MM.1S (cell line): Measurements from ENCODE around the gene SETDB2.

Experiments
- DNase-seq: peaks from one replicate; pipeline ENCODE4 v3.0.0-alpha.2; 2015
- H2AFZ ChIP-seq: fragments of 300-600 bp; sonication (generic); 2 replicates; pipeline ENCODE4 v1.6.0; 2016; ENCODE audit warnings: antibody characterized with exemption, low read length
- H3F3A ChIP-seq: fragments of 300-600 bp; sonication (generic); 2 replicates; pipeline ENCODE4 v1.6.1; 2016; ENCODE audit warnings: mild to moderate bottlenecking, antibody characterized with exemption, low read length, moderate library complexity, mixed read lengths; ENCODE audit not compliant: insufficient read depth
- H3K27ac ChIP-seq: fragments of 300-600 bp; sonication (generic); 2 replicates; pipeline ENCODE4 v1.5.1; 2016; ENCODE audit warnings: mild to moderate bottlenecking, low read length
- H3K27me3 ChIP-seq: fragments of 300-600 bp; sonication (generic); replicated peaks from 2 replicates; pipeline ENCODE4 v1.6.0; 2016; ENCODE audit warnings: low read length; ENCODE audit not compliant: insufficient read depth
- H3K36me3 ChIP-seq: fragments of 300-600 bp; sonication (generic); replicated peaks from 2 replicates; pipeline ENCODE4 v1.6.1; 2016; ENCODE audit warnings: mild to moderate bottlenecking, low read length, mixed read lengths; ENCODE audit not compliant: insufficient read depth
- H3K4me1 ChIP-seq: fragments of 300-600 bp; sonication (generic); 2 replicates; pipeline ENCODE4 v1.6.1; 2016; ENCODE audit warnings: low read length, mixed read lengths
- H3K4me2 ChIP-seq: fragments of 300-600 bp; sonication (generic); 2 replicates; pipeline ENCODE4 v1.6.0; 2016; ENCODE audit warnings: low read depth, low read length
- H3K4me3 ChIP-seq: fragments of 300-600 bp; sonication (generic); 2 replicates; pipeline ENCODE4 v1.5.1; 2016; ENCODE audit warnings: low read length, mixed read lengths
- H3K79me2 ChIP-seq: fragments of 300-600 bp; sonication (generic); 2 replicates; pipeline ENCODE4 v1.6.1; 2016; ENCODE audit warnings: mixed run types, low read length, mixed read lengths
- H3K9ac ChIP-seq: fragments of 300-600 bp; sonication (generic); 2 replicates; pipeline ENCODE4 v1.6.1; 2016; ENCODE audit warnings: low read length, mixed read lengths
- H3K9me2 ChIP-seq: fragments of 300-600 bp; sonication (generic); replicated peaks from 2 replicates; pipeline ENCODE4 v1.6.1; 2016; ENCODE audit warnings: mild to moderate bottlenecking, low read length, mixed read lengths; ENCODE audit not compliant: insufficient read depth
- H3K9me3 ChIP-seq: fragments of 300-600 bp; sonication (generic); replicated peaks from 2 replicates; pipeline ENCODE4 v1.6.1; 2016; ENCODE audit warnings: mild to moderate bottlenecking, low read length, mixed read lengths; ENCODE audit not compliant: insufficient read depth
- H4K20me1 ChIP-seq: fragments of 300-600 bp; sonication (generic); 2 replicates; pipeline ENCODE4 v1.6.1; 2016; ENCODE audit warnings: mild to moderate bottlenecking, low read length, moderate library complexity, mixed read lengths; ENCODE audit not compliant: insufficient read depth
- EZH2 ChIP-seq: fragments of 300-600 bp; sonication (generic); optimal IDR thresholded peaks from 2 replicates; pipeline ENCODE3; 2017; ENCODE audit warnings: low read depth, mild to moderate bottlenecking, antibody characterized with exemption, low read length, mixed read lengths
- EZH2phosphoT487 ChIP-seq: fragments of 300-600 bp; sonication (generic); IDR thresholded peaks from 2 replicates; pipeline ENCODE4 v1.6.1; 2018; ENCODE audit warnings: antibody characterized with exemption, low read length
- TF ChIP-seq, protein P1 (sequence below): fragments of 300-600 bp; sonication (generic); IDR thresholded peaks from 2 replicates; pipeline ENCODE4 v1.5.1; 2016; ENCODE audit warnings: antibody characterized with exemption, low read length, mixed read lengths

SETDB2 gene

GRCh38 chr13:49409008-49409407, 35.1 kb upstream of the SETDB2 start:
- Histone ChIP-seq H3K9ac (no peak overlapping the region), H3K79me2 (no peaks in the 10 kb centered on the region), H3K4me3 (no peak overlapping the region), H3K36me3 (no peaks in the 10 kb centered on the region), H3K4me2 (no peak overlapping the region), H4K20me1 (no peaks in the 10 kb centered on the region), H3K27ac (no peak overlapping the region), H2AFZ (no peak overlapping the region), H3K4me1 (0 out of 2 replicates have a peak, but pooled peaks cover 5% of the 10 kb centered on the region), H3K27me3 (no peaks in the 10 kb centered on the region), H3K9me3 (no peaks in the 10 kb centered on the region), H3K9me2 (no peaks in the 10 kb centered on the region), H3F3A (no peaks in the 10 kb centered on the region)
- TF ChIP-seq EZH2phosphoT487 (no peak), EZH2 (no peak)
- TF ChIP-seq, protein P1, sequence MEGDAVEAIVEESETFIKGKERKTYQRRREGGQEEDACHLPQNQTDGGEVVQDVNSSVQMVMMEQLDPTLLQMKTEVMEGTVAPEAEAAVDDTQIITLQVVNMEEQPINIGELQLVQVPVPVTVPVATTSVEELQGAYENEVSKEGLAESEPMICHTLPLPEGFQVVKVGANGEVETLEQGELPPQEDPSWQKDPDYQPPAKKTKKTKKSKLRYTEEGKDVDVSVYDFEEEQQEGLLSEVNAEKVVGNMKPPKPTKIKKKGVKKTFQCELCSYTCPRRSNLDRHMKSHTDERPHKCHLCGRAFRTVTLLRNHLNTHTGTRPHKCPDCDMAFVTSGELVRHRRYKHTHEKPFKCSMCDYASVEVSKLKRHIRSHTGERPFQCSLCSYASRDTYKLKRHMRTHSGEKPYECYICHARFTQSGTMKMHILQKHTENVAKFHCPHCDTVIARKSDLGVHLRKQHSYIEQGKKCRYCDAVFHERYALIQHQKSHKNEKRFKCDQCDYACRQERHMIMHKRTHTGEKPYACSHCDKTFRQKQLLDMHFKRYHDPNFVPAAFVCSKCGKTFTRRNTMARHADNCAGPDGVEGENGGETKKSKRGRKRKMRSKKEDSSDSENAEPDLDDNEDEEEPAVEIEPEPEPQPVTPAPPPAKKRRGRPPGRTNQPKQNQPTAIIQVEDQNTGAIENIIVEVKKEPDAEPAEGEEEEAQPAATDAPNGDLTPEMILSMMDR, result no peak
- DNase-seq, result no peak

DNA sequence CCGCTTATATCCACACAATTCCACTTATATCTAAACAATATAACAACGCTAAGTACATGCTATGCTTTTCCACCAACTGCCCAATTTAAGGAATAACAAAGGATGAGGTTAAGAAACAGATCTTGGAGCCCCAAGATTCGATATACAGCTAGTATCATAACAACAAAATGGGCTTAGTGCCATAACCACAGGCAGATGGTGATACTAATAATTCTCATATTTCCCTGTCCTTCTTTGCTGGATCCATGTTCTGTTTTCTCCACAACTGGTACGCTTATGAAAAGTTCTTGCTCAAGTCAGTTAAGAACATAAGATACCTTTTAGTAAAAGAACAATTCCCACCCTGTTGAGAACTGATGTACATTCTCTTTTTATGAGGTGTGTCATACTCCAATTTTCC, 34.1 kb upstream of the SETDB2 start:
- Histone ChIP-seq H3K9ac (no peak overlapping the region), H3K4me2 (peak overlapping the region; percentile 22; the same call in 1 of the 2 replicates), H3K79me2 (no peaks in the 10 kb centered on the region), H3K27me3 (no peaks in the 10 kb centered on the region), H3K4me1 (0 out of 2 replicates have a peak, but pooled peaks cover 5% of the 10 kb centered on the region), H3K4me3 (no peak overlapping the region), H3K9me3 (no peaks in the 10 kb centered on the region), H3K9me2 (no peaks in the 10 kb centered on the region), H4K20me1 (no peaks in the 10 kb centered on the region), H2AFZ (no peak overlapping the region), H3K36me3 (no peaks in the 10 kb centered on the region), H3F3A (no peaks in the 10 kb centered on the region), H3K27ac (no peak overlapping the region)
- no peak for DNase-seq
- no peak for TF ChIP-seq EZH2
- TF ChIP-seq, protein P1, result no peak
- TF ChIP-seq EZH2phosphoT487, result no peak

GRCh38 chr13:49410477-49410876, 33.6 kb upstream of the SETDB2 start:
- H3K4me1 ChIP-seq, result 0 out of 2 replicates have a peak, but pooled peaks cover 5% of the 10 kb centered on the region
- H3K79me2 ChIP-seq, result no peaks in the 10 kb centered on the region
- no peak overlapping the region for H3K9ac ChIP-seq
- H4K20me1 ChIP-seq, result no peaks in the 10 kb centered on the region
- no peaks in the 10 kb centered on the region for H3K9me3 ChIP-seq
- no peaks in the 10 kb centered on the region for H3K9me2 ChIP-seq
- H3K27ac ChIP-seq, result no peak overlapping the region
- H3K27me3 ChIP-seq, result no peaks in the 10 kb centered on the region
- no peaks in the 10 kb centered on the region for H3F3A ChIP-seq
- H3K4me3 ChIP-seq, result no peak overlapping the region
- no peaks in the 10 kb centered on the region for H3K36me3 ChIP-seq
- H3K4me2 ChIP-seq, result peak overlapping the region; percentile 22; the same call in 1 of the 2 replicates
- TF ChIP-seq, protein P1, result no peak
- no peak for TF ChIP-seq EZH2
- no peak for TF ChIP-seq EZH2phosphoT487
- DNase-seq, result peak; percentile 7
- no peak overlapping the region for H2AFZ ChIP-seq
